Activated T-cell treated with anti-CD3 and anti-CD28 coated beads, Interleukin-2, amount 50 U/mL, for 72 hours (primary cell): ENCODE measurements around the gene TANC1. TPM values are rescaled to one million over a fixed set of nuclear protein-coding genes. Genes with fewer than 3 reads are reported as not detected.
A peak's percentile ranks its signal among the peaks of the same experiment; 100 is the strongest.

ENCODE experiments used
- ATAC-seq, 2 donors: fragments of 150-1000 bp; cut with Tn5 transposase; replicated peaks in 1 of 2; 2 replicates each; pipeline ENCODE4 v1.10.0; 2021; ENCODE audit warnings: moderate library complexity in 2 of 2, mild to moderate bottlenecking in 1 of 2
- DNase-seq, 2 donors: peaks; one replicate each; pipeline ENCODE4 v3.0.0; 2021 to 2022; ENCODE audit warnings: mixed read lengths in 1 of 2
- H3K27ac Mint-ChIP-seq: one replicate; pipeline ENCODE4 v1.8.0; 2022; ENCODE audit warnings: mild to moderate bottlenecking, moderate library complexity, mixed read lengths
- H3K27me3 Mint-ChIP-seq: one replicate; pipeline ENCODE4 v1.8.0; 2022; ENCODE audit warnings: low read depth, mixed read lengths
- H3K36me3 Mint-ChIP-seq, 2 donors: one replicate each; pipeline ENCODE4 v1.8.0; 2022; ENCODE audit warnings: mixed read lengths in 2 of 2, mild to moderate bottlenecking in 1 of 2; ENCODE audit not compliant: insufficient read depth in 2 of 2
- H3K4me1 Mint-ChIP-seq: one replicate; pipeline ENCODE4 v1.8.0; 2022; ENCODE audit warnings: low read depth, mixed read lengths
- H3K4me3 Mint-ChIP-seq, 2 donors: one replicate each; pipeline ENCODE4 v1.8.0; 2022; ENCODE audit warnings: mild to moderate bottlenecking in 2 of 2, mixed read lengths in 2 of 2, moderate library complexity in 2 of 2
- H3K9me3 Mint-ChIP-seq, 2 donors: one replicate each; pipeline ENCODE4 v1.8.0; 2022; ENCODE audit warnings: mixed read lengths in 2 of 2
- total RNA-seq, 2 donors: library from RNA; stranded (reverse); gene quantifications; one replicate each; pipeline ENCODE4 v1.2.3, GENCODE V29; 2022

TANC1 gene
- total RNA-seq, 2 donors from 2014 or later, result 0.35 to 1.6 TPM

- H3K36me3 Mint-ChIP-seq, result peaks cover 0 to 2% of the 10 kb centered on the region in 2 donors
- H3K27ac Mint-ChIP-seq, result no peak overlapping the region
- peaks cover 14% of the 10 kb centered on the region for H3K4me1 Mint-ChIP-seq
- H3K9me3 Mint-ChIP-seq, result no peaks in the 10 kb centered on the region
- no peak for ATAC-seq
- H3K4me3 Mint-ChIP-seq, result peak overlapping the region in 1 of 2 donors; percentile 89
- DNase-seq, result no peak
- H3K27me3 Mint-ChIP-seq, result peaks cover 51% of the 10 kb centered on the region
Observed at GRCh38 chr2:158967114-158967730, 1.2 kb upstream of the TANC1 start.

GRCh38 chr2:158967731-158968395 is 577 bp upstream of the TANC1 start:
- Mint-ChIP-seq H3K27ac (no peak overlapping the region), H3K9me3 (no peaks in the 10 kb centered on the region), H3K27me3 (peaks cover 57% of the 10 kb centered on the region), H3K36me3 (peaks cover 0 to 2% of the 10 kb centered on the region in 2 donors), H3K4me1 (peaks cover 14% of the 10 kb centered on the region), H3K4me3 (peak overlapping the region; percentile 59 to 89)
- DNase-seq, result no peak
- ATAC-seq, result no peak

GRCh38 chr2:158969162-158969714 is 798 bp downstream of the TANC1 start:
- peak; percentile 4 to 31 for ATAC-seq
- H3K4me1 Mint-ChIP-seq, result peaks cover 14% of the 10 kb centered on the region
- peaks cover 70% of the 10 kb centered on the region for H3K27me3 Mint-ChIP-seq
- peak overlapping the region; percentile 89 to 93 for H3K4me3 Mint-ChIP-seq
- H3K27ac Mint-ChIP-seq, result no peak overlapping the region
- peaks cover 0 to 2% of the 10 kb centered on the region in 2 donors for H3K36me3 Mint-ChIP-seq
- no peaks in the 10 kb centered on the region for H3K9me3 Mint-ChIP-seq
- no peak for DNase-seq

- peaks cover 0 to 2% of the 10 kb centered on the region in 2 donors for H3K36me3 Mint-ChIP-seq
- ATAC-seq, result no peak
- H3K4me3 Mint-ChIP-seq, result peak overlapping the region; percentile 89 to 93
- peak overlapping the region; percentile 73 for H3K27ac Mint-ChIP-seq
- no peaks in the 10 kb centered on the region for H3K9me3 Mint-ChIP-seq
- DNase-seq, result peak; percentile 6 to 10
- peaks cover 70% of the 10 kb centered on the region for H3K27me3 Mint-ChIP-seq
- H3K4me1 Mint-ChIP-seq, result peaks cover 14% of the 10 kb centered on the region
Observed at GRCh38 chr2:158969715-158970240, 1.3 kb downstream of the TANC1 start.

GRCh38 chr2:158970241-158970751 is 1.9 kb downstream of the TANC1 start:
- peak overlapping the region; percentile 89 to 93 for H3K4me3 Mint-ChIP-seq
- H3K36me3 Mint-ChIP-seq, result peaks cover 0 to 2% of the 10 kb centered on the region in 2 donors
- peak overlapping the region; percentile 73 for H3K27ac Mint-ChIP-seq
- H3K27me3 Mint-ChIP-seq, result peaks cover 70% of the 10 kb centered on the region
- no peaks in the 10 kb centered on the region for H3K9me3 Mint-ChIP-seq
- peak; percentile 22 to 48 for ATAC-seq
- peaks cover 14% of the 10 kb centered on the region for H3K4me1 Mint-ChIP-seq
- DNase-seq, result peak in 1 of 2 donors; percentile 6

GRCh38 chr2:158973116-158973956 is 4.9 kb downstream of the TANC1 start:
- Mint-ChIP-seq H3K4me1 (peaks cover 14% of the 10 kb centered on the region), H3K27me3 (peaks cover 56% of the 10 kb centered on the region), H3K9me3 (no peaks in the 10 kb centered on the region), H3K27ac (no peak overlapping the region), H3K36me3 (peaks cover 0 to 2% of the 10 kb centered on the region in 2 donors), H3K4me3 (no peak overlapping the region)
- no peak for ATAC-seq
- DNase-seq, result no peak

GRCh38 chr2:158975271-158975921 is 7.0 kb downstream of the TANC1 start:
- Mint-ChIP-seq H3K9me3 (no peaks in the 10 kb centered on the region), H3K4me3 (no peak overlapping the region), H3K27me3 (peaks cover 47% of the 10 kb centered on the region), H3K27ac (no peak overlapping the region), H3K36me3 (no peaks in the 10 kb centered on the region), H3K4me1 (peaks cover 2% of the 10 kb centered on the region)
- DNase-seq (no peak), ATAC-seq (no peak)

- no peaks in the 10 kb centered on the region for H3K36me3 Mint-ChIP-seq
- no peaks in the 10 kb centered on the region for H3K9me3 Mint-ChIP-seq
- no peak overlapping the region for H3K27ac Mint-ChIP-seq
- DNase-seq, result no peak
- H3K4me3 Mint-ChIP-seq, result no peak overlapping the region
- no peak for ATAC-seq
- H3K27me3 Mint-ChIP-seq, result peaks cover 15% of the 10 kb centered on the region
- no peaks in the 10 kb centered on the region for H3K4me1 Mint-ChIP-seq
Observed at GRCh38 chr2:158979772-158980171, 11.3 kb downstream of the TANC1 start.

- Mint-ChIP-seq H3K36me3 (no peaks in the 10 kb centered on the region), H3K4me1 (no peaks in the 10 kb centered on the region), H3K27ac (no peak overlapping the region), H3K9me3 (no peaks in the 10 kb centered on the region), H3K4me3 (no peak overlapping the region), H3K27me3 (peaks cover 5% of the 10 kb centered on the region)
- DNase-seq (no peak), ATAC-seq (no peak)
Observed at GRCh38 chr2:158984604-158985135, 16.2 kb downstream of the TANC1 start.

- H3K27ac Mint-ChIP-seq, result no peak overlapping the region
- DNase-seq (no peak), ATAC-seq (no peak)
- no peak overlapping the region for H3K4me3 Mint-ChIP-seq
- H3K9me3 Mint-ChIP-seq, result no peaks in the 10 kb centered on the region
- H3K27me3 Mint-ChIP-seq, result no peaks in the 10 kb centered on the region
- H3K36me3 Mint-ChIP-seq, result no peaks in the 10 kb centered on the region
- H3K4me1 Mint-ChIP-seq, result no peaks in the 10 kb centered on the region
Observed at GRCh38 chr2:158988501-158988900, 20.1 kb downstream of the TANC1 start.

GRCh38 chr2:158989165-158989564 is 20.7 kb downstream of the TANC1 start:
- no peaks in the 10 kb centered on the region for H3K9me3 Mint-ChIP-seq

More at GRCh38 chr2:158989165-158989564, 20.7 kb downstream of the TANC1 start:
- Mint-ChIP-seq H3K4me3 (no peak overlapping the region), H3K36me3 (no peaks in the 10 kb centered on the region), H3K27ac (no peak overlapping the region), H3K27me3 (no peaks in the 10 kb centered on the region), H3K4me1 (no peaks in the 10 kb centered on the region)
- ATAC-seq, result no peak
- DNase-seq, result no peak
